IPS DF 19.7 (cell line): Measurements from ENCODE around the gene BMAL1.

Source experiments
- DNase-seq: peaks from one replicate; pipeline ENCODE4 v3.0.0-alpha.2; 2013; ENCODE audit warnings: low read depth, low spot score

Gene BMAL1

DNA sequence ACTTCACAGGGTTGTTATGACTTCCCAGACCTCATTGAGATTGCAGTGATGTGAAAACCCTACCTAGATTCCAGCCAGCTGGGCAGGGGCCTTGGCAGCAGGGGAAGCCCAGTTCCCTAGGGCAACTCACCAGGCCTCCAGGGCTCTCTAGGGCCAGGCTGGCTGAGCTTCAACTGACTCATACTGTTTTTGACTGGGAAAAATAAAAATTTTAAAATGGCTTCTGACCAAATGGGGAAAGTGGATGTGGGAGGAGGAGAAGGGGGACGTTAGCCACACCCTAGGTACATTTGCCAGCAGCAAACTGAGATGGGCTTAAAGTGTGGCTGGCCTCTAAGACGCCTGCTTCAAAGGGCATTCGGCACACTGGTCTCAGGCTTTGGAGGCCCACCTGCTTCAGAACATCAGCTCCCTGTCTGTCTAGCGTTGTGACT, 39.0 kb downstream of the BMAL1 start:
- no peak for DNase-seq

DNA sequence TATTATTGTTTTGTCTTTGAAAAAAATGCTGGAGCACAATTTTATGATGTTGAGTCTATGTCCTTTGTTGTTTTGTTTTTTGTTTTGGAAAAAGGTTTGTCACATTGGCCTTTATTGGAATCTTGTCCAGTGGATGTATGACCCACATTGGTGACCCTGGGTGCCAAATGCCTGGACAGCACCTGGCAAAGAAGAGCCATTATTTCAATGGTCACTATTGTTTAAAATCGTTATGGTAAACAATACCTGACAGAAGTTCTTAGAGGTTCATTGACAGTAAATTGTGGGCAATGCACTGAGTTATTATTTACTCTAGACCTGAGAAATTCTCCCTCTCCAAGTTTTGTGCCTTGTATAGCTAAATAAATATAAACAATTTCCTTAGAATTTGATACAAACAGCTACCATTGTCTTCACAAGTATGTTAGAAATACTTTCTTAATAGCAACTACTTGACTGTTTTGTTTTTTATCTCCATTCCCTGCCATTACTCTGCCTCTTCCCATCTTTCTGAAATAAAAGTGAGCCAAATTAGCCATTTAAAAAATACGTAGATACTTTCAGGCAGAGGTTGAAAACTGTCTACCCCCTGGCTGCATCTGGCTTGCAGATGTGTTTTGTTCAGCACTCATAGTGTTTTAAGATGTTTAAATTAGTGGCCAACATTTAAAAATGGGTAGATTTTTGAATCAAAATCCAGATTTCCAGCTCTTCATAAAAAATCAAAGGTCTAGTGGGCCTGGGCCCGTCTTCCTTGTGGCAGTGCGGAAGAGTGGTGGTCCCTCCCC, 39.9 kb downstream of the BMAL1 start:
- DNase-seq: no peak

DNA sequence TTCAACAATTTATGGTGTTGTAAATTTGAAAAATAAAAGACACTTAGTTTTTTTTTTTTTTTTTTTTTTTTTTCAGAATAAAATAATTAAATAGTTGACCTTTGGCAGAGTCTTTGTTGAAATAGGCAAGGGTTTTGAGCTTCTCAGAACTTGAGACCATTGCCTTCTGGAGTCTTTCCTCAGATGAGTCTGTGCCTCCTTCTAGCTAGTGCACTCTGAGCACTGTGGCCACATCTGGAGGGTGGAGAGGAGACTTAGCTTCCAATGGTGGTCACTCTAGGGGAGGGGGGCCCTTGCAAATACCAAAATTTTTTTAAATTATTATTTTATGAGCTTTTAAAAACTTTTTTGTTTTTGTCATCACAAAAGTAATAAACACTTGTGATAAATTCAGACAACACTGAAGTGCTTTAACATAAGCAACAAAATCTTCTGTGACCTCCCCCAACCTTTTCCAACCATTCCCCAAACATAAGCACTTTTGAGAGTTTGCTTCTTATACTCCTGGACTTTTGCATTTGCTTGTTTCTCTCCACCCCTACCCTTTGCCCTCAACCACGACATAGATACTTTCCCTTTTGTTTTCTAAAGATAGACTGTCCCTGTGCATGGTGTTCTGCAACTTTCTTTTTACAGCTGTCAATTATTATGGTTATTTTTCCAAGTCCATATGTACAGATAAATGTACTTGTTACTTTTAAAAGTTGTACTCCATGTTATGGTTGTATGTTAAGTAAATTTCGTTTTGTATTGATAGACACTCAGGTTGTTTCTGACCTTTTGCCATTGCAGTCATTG, 41.1 kb downstream of the BMAL1 start:
- DNase-seq: no peak

DNA sequence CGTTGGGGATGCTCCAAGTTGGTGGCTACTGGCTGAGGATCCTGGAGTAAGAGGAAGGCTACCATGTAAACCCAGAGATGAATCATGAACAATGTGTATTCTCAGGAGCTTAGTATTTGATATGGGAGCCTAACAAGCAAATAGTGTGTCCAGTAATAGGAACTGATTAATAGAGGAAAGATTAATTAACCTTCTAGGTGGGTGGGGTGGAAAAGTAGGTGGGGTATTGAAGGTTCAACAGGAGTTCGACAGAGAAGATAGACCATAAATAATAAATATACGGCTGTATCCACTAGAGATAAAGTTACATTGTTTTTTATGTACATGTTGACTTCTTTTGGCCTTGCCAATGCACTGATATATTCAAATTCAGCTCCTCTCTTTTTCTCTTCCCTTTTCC, 43.1 kb downstream of the BMAL1 start:
- no peak for DNase-seq

DNA sequence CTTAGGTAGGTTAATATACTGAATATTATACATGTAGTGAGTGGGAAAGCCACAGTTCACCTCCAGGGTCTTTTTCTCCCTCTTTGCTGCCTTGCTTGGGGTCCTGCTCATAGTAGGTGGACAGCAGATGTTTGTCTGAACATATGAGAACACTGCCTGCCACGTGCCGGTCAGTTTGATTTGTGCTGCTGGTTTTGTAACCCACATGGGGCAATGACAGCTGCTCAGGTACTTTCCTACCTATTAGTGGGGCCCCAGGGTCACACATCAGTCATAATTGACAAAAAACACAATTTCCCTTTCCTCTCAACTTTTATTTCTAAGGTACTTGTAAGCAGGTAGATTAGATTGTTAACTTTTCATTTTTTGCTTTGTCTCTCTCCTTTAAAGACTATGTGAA, 43.8 kb downstream of the BMAL1 start:
- no peak for DNase-seq

DNA sequence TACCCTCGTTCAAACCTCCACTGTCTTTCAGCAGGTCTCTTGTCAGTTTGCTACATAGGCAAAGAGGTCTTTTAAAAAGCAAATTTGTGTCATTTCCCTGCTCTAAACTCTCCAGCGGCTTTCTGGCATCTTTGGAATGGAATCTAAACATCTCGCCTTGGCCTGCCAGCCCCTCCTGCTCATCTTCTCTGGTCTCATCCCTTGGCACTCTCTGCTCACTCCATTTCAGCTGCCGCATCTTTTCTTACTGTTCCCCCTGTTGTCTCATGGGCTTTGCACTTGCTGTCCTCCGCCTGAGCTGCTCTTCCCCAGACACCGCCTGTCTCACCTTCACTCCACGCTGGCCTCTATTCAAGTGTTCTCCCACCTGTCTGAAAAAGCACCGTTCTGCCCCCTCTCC, 46.6 kb downstream of the BMAL1 start:
- DNase-seq: no peak

DNA sequence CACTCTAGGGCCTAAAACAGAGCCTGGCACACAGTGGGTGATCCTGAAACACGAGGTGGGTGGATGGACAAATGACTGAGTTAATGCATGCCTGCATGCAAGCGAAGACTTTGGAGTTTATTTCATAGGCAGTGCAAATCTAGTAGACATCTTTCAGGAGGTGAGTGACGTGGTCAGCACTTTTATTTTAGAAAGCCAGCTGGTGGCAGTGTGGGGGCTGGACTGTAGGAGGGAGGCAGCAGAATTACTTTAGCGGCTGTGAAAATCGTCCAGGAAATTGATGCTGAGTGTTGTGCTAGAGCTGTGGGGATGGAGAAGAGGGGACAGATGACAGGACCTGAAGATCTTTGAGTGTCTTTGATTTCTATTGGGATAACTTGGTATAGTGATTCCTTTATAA, 47.1 kb downstream of the BMAL1 start:
- no peak for DNase-seq

DNA sequence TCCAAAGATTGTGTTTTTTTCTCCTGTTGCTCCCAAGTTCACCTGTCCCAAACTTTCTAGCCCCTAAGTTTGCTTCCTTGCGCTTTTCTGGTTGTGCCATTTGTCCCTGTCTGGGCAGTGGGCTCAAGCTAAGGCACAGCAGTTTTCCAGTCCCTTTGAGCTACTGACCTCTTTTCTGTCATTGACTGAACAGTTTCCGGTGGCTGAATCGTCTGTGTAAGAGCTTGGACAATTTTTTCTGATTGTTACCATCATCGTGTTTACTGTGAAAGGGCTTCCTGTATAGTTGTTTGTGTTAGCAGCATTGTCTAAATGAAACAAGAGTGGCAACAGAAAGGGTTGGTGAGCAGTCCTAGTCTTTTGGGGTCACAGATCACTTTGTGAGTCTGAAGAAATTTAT, 49.8 kb downstream of the BMAL1 start:
- no peak for DNase-seq

DNA sequence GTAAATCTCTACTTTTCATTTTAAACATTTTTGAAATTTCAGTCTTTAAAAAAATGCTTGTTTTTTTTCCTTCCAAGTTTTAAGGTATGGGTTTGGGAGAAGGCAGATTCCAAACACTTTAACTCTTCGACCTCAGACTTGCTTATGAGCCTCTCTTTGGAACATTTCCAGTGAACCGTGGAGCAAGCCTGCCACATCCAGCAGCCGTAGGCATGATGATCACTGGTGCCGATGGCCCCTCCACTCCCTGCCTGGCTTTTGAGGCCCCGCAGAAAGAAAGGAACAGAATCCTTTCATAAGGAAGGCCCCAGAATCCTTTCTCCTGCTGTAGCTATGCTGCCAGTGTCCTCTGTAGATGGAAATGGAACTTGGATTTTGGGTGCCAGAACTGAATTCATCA, 50.7 kb downstream of the BMAL1 start:
- no peak for DNase-seq

DNA sequence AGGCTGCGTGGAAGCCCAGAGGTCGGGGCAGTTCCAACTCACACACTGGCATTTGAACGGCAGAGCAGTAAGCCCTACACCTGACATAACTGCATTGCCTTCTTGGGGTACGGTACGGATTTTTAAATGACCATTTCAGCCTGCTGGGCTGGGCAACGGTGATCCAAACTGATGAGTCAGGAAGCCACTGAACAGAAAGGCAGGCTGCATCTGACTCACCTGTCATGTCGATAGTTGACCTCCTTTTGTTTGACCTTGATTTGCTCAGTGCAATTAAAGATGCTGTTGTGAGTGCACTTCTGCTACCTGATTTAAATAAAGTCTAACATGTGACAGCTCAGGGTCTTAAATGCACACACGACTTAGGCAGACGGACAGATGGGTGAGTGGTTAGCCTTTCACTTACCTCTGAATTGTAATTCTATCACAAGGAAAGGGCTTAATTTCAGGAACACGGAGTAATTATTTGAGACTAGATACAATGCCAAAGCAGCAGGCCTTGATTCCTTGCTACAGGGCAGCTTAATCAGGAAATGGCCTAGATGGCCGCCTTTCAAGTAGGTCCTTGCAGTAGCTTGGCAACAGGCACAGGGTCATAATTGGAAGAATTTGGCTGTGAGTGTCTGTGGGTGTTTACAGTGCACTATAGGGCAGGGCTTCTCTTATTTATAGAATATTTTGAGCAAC, 52.2 kb downstream of the BMAL1 start:
- no peak for DNase-seq

DNA sequence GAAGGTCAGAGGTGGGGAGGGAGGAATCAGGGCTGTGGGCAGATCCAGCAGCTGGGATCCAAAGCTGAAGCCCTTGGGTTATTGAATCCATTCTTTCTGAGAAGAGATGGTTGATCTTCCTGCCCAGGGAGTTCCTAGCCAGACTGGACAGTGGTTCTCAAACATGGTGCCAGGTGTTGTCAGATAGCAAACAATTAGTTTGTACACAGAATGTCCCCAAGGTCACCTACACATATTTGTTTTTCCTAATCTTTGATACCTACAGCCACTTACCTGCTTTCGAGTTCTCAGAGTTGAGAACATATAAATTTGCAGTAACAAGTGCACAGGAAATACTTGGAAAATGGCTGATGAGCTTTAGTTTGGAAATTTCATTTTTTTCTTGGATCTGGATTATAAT, 54.5 kb downstream of the BMAL1 start:
- no peak for DNase-seq

DNA sequence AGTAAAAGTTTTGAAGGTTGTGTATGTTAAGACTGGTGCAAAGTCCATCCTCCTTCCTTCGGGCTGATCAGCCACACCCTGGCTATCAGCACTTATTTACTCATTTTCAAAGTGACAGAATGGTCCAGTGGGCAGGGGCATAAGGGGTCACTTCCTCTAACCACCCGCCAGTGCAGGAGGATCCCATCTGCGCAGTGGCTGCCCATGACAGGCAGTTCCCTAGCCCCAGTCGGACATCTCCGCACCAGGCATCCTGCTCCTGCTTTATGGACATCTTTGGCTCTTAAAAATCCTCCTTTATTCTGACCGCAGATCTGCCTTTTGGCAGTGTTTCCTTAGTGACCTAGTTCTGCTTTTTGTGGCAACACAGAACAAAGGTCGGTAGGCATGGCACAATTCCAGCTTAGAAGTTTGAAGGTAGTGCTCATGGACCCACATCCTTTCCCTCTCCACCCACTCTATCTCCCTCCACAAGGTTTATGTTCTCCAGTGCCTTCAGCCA, 55.9 kb downstream of the BMAL1 start:
- DNase-seq: no peak

DNA sequence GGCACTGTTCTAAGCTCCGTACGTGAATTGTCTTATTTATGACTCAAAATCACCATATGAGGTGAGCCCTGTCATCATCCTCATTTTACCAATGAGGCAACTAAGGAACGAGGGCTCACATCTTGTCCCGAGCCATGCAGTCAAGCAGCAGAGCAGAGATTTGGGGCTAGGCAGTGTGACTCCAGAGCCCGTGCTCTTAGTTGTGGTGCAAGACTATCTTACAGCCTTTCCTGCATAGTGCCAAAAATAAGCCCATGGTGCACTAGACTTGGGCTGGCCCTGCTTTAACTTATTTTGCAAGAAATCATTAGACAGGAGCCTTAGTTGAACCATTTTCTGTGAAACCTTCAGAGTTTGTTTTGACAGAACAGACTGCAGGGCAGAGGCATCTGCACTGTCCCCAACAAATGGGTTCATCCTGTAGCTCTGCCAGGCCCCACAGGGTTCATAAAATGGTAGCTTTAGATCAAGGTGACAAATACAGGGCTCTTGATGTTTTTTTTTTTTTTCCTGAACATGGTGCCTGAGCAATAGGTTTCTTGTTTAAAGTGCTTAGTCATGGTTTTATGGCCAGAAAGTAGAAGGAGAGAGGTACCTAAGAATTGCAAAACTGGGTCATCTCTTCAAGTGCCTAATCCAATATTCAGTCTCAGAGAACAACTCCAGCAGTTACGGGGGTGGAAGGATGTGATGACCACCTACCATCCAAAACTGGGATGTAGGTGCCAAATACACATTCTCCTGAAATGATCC, 56.6 kb downstream of the BMAL1 start:
- DNase-seq: no peak

DNA sequence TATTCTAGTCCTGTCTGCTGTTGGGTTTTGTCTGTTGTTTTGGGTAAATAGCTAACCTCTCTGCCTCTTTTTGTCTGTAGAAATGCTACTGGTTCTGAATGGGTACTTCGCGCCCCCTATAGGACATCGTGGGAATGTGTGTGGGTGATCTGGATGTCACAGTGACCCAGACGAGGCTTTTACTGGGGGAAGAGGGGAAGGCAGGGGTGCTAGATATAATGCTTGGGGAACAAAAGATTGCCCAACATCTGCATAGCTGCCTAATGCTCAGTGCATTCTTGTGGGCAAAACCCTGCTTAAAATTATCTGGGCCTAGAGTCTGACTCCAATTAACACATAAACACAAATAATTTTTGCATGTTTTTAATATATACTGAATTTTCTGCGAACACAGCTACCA, 57.7 kb downstream of the BMAL1 start:
- DNase-seq: no peak

DNA sequence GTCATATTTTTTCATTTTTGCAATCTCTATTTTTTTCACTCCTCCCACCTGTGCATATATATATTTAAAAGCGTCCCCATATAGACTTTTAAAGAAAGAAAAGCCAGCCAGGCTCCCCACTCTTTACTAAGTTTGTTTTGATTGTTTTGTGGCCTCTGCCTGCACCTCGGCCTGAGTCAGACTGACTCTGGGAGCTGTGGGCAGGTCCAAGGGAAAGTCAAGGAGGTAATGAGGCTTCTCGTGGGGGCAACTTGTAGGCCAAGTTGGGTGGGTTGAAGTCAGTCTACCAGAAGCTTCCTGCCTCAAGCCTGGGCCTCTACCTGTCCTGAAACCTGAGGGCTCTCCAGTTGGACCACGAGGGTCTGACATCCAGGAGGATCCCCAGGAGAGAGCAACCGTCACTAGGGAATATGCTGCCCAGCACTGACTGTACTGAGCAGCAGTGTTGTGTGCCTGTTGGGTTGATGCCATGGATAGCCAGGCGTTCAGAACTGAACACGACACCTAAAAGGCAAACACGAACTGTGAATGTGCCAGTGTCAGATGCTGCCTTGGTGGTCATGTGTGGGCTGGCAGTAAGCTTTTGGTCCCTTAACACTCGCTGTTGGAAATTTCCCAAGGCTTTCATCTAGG, 58.8 kb downstream of the BMAL1 start:
- no peak for DNase-seq

DNA sequence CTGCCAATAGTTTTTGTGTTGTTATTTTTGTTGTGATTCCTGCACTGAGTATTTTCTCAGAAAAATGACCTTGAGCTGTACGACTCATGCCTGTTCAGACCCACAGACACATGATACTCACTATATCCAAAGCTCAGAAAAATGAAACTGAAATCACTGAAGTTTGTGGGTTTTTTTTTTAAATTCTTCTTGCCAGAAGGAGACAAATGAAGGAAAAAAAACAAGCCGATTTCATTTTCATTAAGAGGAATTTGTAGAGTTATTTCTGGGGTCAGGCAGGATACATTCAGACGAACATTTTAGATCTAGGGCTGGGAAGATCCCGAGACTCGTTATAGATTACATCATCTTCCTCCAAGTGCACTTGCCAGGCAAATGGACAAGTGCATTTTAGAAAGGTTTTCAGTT, 60.4 kb downstream of the BMAL1 start:
- no peak for DNase-seq

DNA sequence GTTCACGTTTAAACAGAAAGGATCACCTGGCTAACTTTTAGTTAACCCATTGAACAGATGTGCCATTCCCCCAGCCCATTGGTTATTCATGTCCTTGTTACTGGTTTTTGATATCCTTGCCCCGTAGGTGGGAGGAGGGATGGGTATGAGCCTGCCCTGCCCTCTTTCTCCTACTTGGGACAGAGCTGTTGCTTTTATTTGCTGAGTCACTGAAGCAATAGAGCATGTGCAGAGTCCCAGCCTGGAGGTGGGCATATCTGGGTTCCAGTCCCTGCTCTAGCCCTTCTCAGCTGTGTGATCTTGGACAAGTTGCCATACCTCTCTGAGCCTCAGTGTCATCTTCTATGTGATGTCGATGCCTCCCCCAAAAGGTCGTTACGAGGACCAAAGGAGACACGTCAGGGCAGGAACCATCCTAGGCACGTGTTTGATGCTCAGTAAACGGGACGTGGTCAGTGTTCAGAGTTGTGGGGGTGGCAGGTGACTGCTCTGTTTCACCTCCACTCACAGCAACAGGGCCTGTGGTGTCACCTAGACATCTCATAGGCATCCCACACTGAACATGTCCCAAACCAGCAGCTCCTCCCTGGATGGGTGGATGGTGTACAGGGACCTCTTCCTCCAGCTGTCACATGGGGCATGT, 61.0 kb downstream of the BMAL1 start:
- DNase-seq: no peak

DNA sequence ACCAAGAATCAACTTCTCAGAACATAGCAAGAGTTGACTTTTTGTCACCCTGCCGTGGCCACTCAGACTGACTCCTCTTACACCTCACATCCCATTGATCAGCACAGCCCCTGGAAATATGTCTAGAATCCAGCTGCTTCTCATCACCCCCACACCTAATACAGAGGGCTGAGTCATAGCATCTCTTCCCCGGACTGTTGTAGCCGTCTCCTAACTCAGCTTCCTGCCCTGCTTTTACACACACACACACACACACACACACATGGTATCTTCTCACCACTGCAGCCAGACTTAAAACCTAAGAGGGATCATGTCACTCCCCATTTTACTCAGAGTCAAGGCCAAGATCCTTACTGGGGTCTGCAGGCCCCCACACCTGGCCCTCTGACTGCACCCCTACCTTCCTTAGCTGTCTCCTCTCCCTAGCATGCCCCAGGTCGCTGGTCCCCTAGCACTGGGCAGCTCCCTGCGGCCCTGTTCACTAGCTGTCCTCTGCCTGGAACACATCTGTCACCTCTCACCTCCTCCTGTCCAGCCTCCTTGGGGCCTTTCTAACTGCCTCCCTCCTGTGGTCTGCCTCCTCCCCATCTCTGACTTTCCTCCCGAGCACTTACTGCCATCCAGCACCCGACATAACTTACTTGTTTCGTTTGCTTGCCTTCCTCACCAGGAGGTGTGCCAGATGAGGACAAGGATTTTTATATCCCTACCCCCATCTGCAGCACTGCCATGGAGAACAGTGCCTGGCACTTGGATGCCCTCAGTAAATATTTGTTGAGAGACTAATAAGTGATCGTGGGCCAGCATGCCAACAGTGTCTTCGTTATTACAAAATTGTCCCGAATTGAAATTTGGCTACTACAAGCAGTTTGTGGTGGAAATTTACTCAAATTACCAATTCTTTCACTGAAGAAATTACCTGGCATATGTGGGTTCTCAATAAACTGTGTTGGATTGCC, 61.9 kb downstream of the BMAL1 start:
- DNase-seq: no peak

DNA sequence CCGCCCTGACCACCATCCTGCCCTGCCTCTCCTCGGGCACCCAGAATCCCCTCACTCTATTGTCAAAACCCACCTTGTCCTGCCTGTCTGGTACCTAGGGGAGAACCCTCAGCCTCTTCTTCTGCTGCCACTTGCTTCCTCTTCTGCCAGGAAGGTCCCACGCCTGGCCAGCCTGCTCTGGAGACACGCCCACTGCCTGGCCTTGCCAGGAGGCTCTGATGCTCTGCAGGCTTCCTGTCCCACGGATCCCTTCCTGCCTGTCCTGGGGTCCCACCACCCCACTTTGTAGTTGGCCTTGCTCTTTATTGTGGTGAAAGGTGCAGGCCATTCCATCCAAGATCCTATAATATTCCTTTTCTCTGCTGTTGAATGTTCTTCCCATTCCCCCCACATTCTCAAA, 63.4 kb downstream of the BMAL1 start:
- DNase-seq: no peak

DNA sequence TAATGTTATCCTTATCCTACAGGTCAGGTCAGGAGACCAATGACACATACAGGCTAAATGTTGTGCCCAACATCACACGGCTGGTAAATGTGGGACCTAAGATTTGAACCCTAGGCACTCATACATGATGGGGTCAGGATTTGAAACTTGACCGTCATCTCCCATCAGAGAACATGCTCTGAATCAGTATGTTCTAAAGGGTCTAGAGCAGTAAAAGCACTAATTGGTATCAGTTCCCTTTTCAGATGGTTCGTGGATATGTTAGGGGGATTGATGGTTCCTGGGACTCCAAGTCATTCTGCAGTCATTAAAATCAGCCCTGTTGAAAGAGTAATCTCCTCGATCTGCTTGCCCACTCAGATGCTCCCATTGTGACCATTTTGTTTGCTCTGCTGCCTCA, 65.5 kb downstream of the BMAL1 start:
- no peak for DNase-seq
